NCI-H1417 (cell line): ENCODE data around the gene TEKT3.

Experiments
- DNase-seq, 3 experiments: peaks; one replicate each; lab custom pipeline; 2025; lab: John Stamatoyannopoulos, UW

TEKT3 gene

DNA sequence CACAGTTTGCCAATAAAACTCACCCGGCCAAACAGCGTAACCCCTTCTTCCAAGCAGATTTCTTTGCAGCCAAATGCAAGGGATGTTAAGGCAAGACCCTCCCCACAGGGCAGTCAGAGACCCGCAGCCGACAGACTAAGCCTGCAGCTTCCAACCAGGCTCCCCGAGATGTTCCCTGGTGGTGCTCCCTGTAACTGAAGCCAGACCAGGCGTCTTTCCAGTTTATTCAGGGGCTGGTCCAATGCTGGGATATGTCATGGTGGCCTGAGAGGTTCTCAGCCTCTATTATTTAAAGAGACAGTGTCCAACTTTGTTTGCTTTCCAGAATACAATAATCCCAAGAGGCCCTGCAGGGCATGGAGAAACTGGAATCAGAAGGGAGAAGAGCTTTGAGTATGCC is 76.3 kb downstream of the TEKT3 start, which contains the start of gene PMP22:
Gene PMP22 (minus strand): TSS at position 196 of the 400 bp plus-strand sequence. CDS start 4,599 bp downstream, outside the sequence.
- DNase-seq, result no peak

DNA sequence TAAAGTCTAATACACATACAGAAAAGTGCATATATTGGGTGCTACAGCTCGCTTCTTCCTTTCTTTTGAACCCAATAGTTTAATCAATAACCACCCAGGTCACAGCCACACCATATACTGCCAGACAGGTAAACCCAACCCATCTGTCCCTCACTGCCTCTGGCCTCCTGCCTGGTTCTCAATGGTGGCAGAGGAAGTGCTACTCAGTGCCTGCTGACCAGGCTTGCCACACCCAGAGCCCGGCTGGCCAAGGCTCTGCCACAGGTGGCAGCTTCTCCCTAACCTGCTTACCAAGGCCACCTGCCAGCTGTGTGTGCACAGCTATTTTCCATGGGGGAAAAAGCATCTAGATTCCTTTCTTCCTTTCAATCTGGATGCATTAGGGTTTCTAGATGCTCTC is 76.9 kb downstream of the TEKT3 start:
- DNase-seq, result no peak

GRCh38 chr17:15263680-15264079 is 77.7 kb downstream of the TEKT3 start:
- DNase-seq, result no peak

GRCh38 chr17:15263206-15263579 is 78.2 kb downstream of the TEKT3 start:
- no peak for DNase-seq

DNA sequence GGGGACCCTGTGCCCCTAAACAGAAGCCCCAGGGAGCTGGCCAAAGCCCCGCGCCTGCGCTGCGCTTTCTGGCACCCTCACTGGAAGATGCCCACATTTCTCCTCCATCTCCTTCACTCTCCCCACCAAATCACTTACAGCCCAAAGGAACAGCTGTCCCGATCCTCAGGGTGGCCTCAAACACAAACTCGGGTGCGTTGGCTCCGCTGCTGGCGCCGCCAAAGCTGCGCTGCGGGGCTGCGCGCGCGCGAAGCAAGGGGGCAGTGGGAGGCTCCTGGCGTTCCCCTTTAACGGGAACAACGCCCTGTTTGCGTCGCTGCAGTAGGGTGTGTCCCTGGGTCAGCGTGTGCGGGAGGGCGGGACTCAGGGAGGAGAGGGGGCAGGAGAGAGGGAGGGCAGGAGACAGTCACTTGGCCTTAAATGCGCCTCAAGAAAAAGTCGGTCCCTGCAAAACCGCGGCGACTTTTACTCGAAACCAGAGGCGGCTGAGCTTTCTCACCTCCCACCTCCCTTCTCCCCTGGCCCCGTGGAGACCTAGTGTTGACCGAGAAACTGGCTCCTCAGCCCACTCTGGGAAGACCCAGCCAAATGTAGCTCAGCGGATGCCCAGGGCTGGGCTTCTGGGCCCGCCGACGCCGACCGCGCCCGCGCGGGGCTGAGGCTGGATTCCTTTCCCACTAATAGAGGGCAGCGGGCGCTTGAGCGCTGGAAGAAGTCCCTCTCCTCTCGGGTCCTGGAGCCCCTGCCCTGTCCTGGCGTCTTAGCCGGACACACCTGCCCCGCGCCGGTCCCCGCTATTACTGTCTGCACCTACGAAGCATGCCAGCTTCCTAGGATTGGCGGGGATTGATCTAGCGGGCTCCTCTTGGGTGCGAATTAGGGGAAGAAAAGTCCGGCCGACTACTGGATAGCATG is 78.8 kb downstream of the TEKT3 start:
- peak in 2 of 3 experiments; percentile 11 to 26 for DNase-seq

GRCh38 chr17:15261802-15262290 is 79.6 kb downstream of the TEKT3 start:
- DNase-seq, result no peak

- DNase-seq, result no peak
Observed at GRCh38 chr17:15261258-15261801, 80.1 kb downstream of the TEKT3 start.

GRCh38 chr17:15260376-15261257 is 80.8 kb downstream of the TEKT3 start:
- DNase-seq, result peak in 2 of 3 experiments; percentile 56 to 66

- DNase-seq, result no peak
Observed at GRCh38 chr17:15257796-15258512, 83.4 kb downstream of the TEKT3 start.

GRCh38 chr17:15257258-15257788 is 84.1 kb downstream of the TEKT3 start:
- DNase-seq, result peak; percentile 14 to 52 (median 14)

GRCh38 chr17:15256689-15257088 is 84.7 kb downstream of the TEKT3 start:
- DNase-seq, result no peak

GRCh38 chr17:15255713-15256454 is 85.5 kb downstream of the TEKT3 start:
- peak in 1 of 3 experiments; percentile 3 for DNase-seq
